BE2C (cell line): Measurements from ENCODE around the gene DHDH.
"Not testable (repeated sequence)": the region's sequence is repeated elsewhere in the genome, so short reads cannot be mapped to it uniquely, and the experiment has no call there.

Experiments
- DNase-seq: peaks from one replicate; pipeline ENCODE4 v3.0.0-alpha.2; 2020
- H3K27me3 ChIP-seq: fragments of 250-450 bp; sonication (Bioruptor Pico); 2 replicates; pipeline ENCODE4 v1.5.1; 2020; ENCODE audit warnings: mild to moderate bottlenecking
- H3K36me3 ChIP-seq: fragments of 250-450 bp; sonication (Bioruptor Pico); 2 replicates; pipeline ENCODE4 v1.5.1; 2020; ENCODE audit warnings: mild to moderate bottlenecking
- H3K4me1 ChIP-seq: fragments of 250-450 bp; sonication (Bioruptor Pico); 2 replicates; pipeline ENCODE4 v1.5.1; 2020
- H3K4me3 ChIP-seq: 2 replicates; pipeline ENCODE4 v1.5.1; 2011; ENCODE audit warnings: low read depth, low read length
- H3K9me3 ChIP-seq: fragments of 250-450 bp; sonication (Bioruptor Pico); 2 replicates; pipeline ENCODE4 v1.5.1; 2020
- CTCF ChIP-seq: IDR thresholded peaks from 2 replicates; pipeline ENCODE4 v1.5.1; 2012; ENCODE audit warnings: mild to moderate bottlenecking, low read depth, low read length

DHDH gene

GRCh38 chr19:48896191-48896720 is 37.2 kb upstream of the DHDH start:
- no peaks in the 10 kb centered on the region for H3K36me3 ChIP-seq
- H3K4me3 ChIP-seq = peak overlapping the region; percentile 35
- no peaks in the 10 kb centered on the region for H3K9me3 ChIP-seq
- TF ChIP-seq CTCF = no peak
- H3K27me3 ChIP-seq = no peaks in the 10 kb centered on the region
- DNase-seq = peak; percentile 83
- no peaks in the 10 kb centered on the region for H3K4me1 ChIP-seq

GRCh38 chr19:48897181-48897580 is 36.3 kb upstream of the DHDH start:
- Histone ChIP-seq H3K4me3 (no peak overlapping the region), H3K27me3 (no peaks in the 10 kb centered on the region), H3K4me1 (no peaks in the 10 kb centered on the region), H3K36me3 (no peaks in the 10 kb centered on the region), H3K9me3 (no peaks in the 10 kb centered on the region)
- no peak for TF ChIP-seq CTCF
- no peak for DNase-seq

GRCh38 chr19:48899386-48899749 is 34.1 kb upstream of the DHDH start:
- peak overlapping the region; percentile 89 for H3K4me3 ChIP-seq
- DNase-seq = not testable (repeated sequence)

GRCh38 chr19:48899781-48900476 is 33.6 kb upstream of the DHDH start, which contains the start of gene NUCB1:
Gene NUCB1 (plus strand): TSS chr19:48900312. CDS start chr19:48900797, 485 bp downstream.
- Histone ChIP-seq H3K36me3 (peaks cover 5% of the 10 kb centered on the region; the same call in 1 of the 2 replicates), H3K27me3 (no peaks in the 10 kb centered on the region), H3K9me3 (no peaks in the 10 kb centered on the region), H3K4me1 (no peaks in the 10 kb centered on the region), H3K4me3 (peak within 1 kb of the TSS; percentile 89)
- DNase-seq = peak; percentile 99
- peak; percentile 33 for TF ChIP-seq CTCF

More at GRCh38 chr19:48899386-48899749, 34.1 kb upstream of the DHDH start:
- H3K27me3 ChIP-seq, H3K36me3 ChIP-seq, H3K4me1 ChIP-seq, H3K9me3 ChIP-seq: not testable (repeated sequence)

GRCh38 chr19:48900477-48901406 is 32.8 kb upstream of the DHDH start:
- no peak for TF ChIP-seq CTCF
- Histone ChIP-seq H3K9me3 (no peaks in the 10 kb centered on the region), H3K4me1 (no peaks in the 10 kb centered on the region), H3K36me3 (peaks cover 6% of the 10 kb centered on the region; the same call in 1 of the 2 replicates), H3K27me3 (no peaks in the 10 kb centered on the region), H3K4me3 (peak overlapping the region; percentile 89)
- no peak for DNase-seq

GRCh38 chr19:48902291-48902690 is 31.2 kb upstream of the DHDH start:
- not testable (repeated sequence) for H3K4me1 ChIP-seq, H3K4me3 ChIP-seq, H3K36me3 ChIP-seq, DNase-seq, H3K27me3 ChIP-seq, H3K9me3 ChIP-seq

GRCh38 chr19:48903788-48904187 is 29.7 kb upstream of the DHDH start:
- not testable (repeated sequence) for H3K36me3 ChIP-seq, H3K27me3 ChIP-seq, H3K4me3 ChIP-seq, DNase-seq, H3K9me3 ChIP-seq, H3K4me1 ChIP-seq
